Sigmoid colon (tissue), 7 donors: ENCODE data around the gene STX2. TPM values are rescaled to one million over a fixed set of nuclear protein-coding genes. Genes with fewer than 3 reads are reported as not detected.
"Not testable (repeated sequence)": the region's sequence is repeated elsewhere in the genome, so short reads cannot be mapped to it uniquely, and the experiment has no call there.

Experiments used
- DNase-seq: peaks from one replicate; pipeline ENCODE4 v3.0.0-alpha.2; 2019
- H3K27ac ChIP-seq, 4 donors: fragments of 200-600 bp; sonication (generic); one replicate each; pipeline ENCODE4 v1.5.1; 2016 to 2019; ENCODE audit warnings: mild to moderate bottlenecking in 1 of 4
- H3K27me3 ChIP-seq, 3 donors: fragments of 200-600 bp; sonication (generic); one replicate each; pipeline ENCODE4 v1.5.1; 2019; ENCODE audit warnings: mild to moderate bottlenecking in 1 of 3
- H3K36me3 ChIP-seq, 4 donors: fragments of 200-600 bp; sonication (generic); one replicate each; pipeline ENCODE4 v1.5.1; 2016 to 2019
- H3K4me1 ChIP-seq, 4 donors: fragments of 200-600 bp; sonication (generic); one replicate each; pipeline ENCODE4 v1.5.1; 2017 to 2019
- H3K4me3 ChIP-seq, 4 donors: fragments of 200-600 bp; sonication (generic); one replicate each; pipeline ENCODE4 v1.5.1; 2017 to 2019; ENCODE audit warnings: mild to moderate bottlenecking in 2 of 4, moderate library complexity in 1 of 4
- H3K9me3 ChIP-seq, 4 donors: fragments of 200-600 bp in 3 of 4; sonication (generic) in 3 of 4; one replicate each; pipeline versions ENCODE4 v1.5.1 to v1.6.1; 2013 to 2019
- EP300 ChIP-seq, 4 donors: sonication (generic); formaldehyde crosslinking; IDR thresholded peaks; one replicate each; pipeline ENCODE4 v1.6.1; 2017; ENCODE audit warnings: antibody characterized with exemption in 4 of 4
- POLR2A ChIP-seq, 2 donors: fragments of 450-650 bp; IDR thresholded peaks; one replicate each; pipeline ENCODE4 v1.6.1; 2016; ENCODE audit warnings: antibody characterized with exemption in 2 of 2, mild to moderate bottlenecking in 2 of 2, moderate library complexity in 2 of 2
- POLR2AphosphoS5 ChIP-seq, 4 donors: sonication (generic); formaldehyde crosslinking; IDR thresholded peaks; one replicate each; pipeline ENCODE4 v1.6.1; 2017; ENCODE audit warnings: antibody characterized with exemption in 4 of 4
- WGBS, 2 donors: extraction: QIAGEN DNeasy Blood & Tissue Kit; methylation state at CpG; one replicate each; pipeline ENCODE4 v1.1.7; 2013; 5-methylcytosine and 5-hydroxymethylcytosine counted together
- intact Hi-C: fragments of 100-400 bp; cut with DNase I; formaldehyde crosslinking; loops from one replicate; pipeline ENCODE4 v1.15.1; 2023
- polyA plus RNA-seq, 3 donors: library from polyadenylated mRNA; stranded (reverse); fragments of 200-250 nt; gene quantifications; one replicate each; pipeline ENCODE4 v1.2.3, GENCODE V29; 2013
- total RNA-seq, 4 donors: library from RNA; depleted of rRNA; stranded (reverse); fragments of >200 nt; gene quantifications; one replicate each; pipeline ENCODE4 v1.1.0, GENCODE V29; 2016
- TF ChIP-seq, protein P1 (sequence below), 4 experiments: fragments of 450-650 bp in 3 of 4; fragments of 200-600 bp in 1 of 4; IDR thresholded peaks; one replicate each; pipeline ENCODE4 v1.5.1; 2016 to 2019; ENCODE audit warnings: antibody characterized with exemption in 4 of 4, mild to moderate bottlenecking in 3 of 4, moderate library complexity in 2 of 4
- donor health status: healthy with polysubstance abuse.
- donor health status: Bipolar disorder and iron deficiency.
- donor health status: healthy.

Gene STX2
- total and polyA plus RNA-seq, 7 donors, result 2.8 to 61.2 (median 39.2) TPM

- Histone ChIP-seq H3K27me3 (peaks cover 0 to 19% (median 0%) of the 10 kb centered on the region in 3 donors), H3K36me3 (no peaks in the 10 kb centered on the region), H3K4me1 (peaks cover 0 to 5% (median 2%) of the 10 kb centered on the region in 4 donors), H3K27ac (no peak overlapping the region), H3K4me3 (no peak overlapping the region), H3K9me3 (peaks cover 0 to 4% (median 0%) of the 10 kb centered on the region in 4 donors)
- TF ChIP-seq POLR2A (IDR thresholded peaks at IDR 0.05) (no peak), POLR2AphosphoS5 (IDR thresholded peaks at IDR 0.05) (no peak), EP300 (IDR thresholded peaks at IDR 0.05) (no peak)
- TF ChIP-seq, protein P1, sequence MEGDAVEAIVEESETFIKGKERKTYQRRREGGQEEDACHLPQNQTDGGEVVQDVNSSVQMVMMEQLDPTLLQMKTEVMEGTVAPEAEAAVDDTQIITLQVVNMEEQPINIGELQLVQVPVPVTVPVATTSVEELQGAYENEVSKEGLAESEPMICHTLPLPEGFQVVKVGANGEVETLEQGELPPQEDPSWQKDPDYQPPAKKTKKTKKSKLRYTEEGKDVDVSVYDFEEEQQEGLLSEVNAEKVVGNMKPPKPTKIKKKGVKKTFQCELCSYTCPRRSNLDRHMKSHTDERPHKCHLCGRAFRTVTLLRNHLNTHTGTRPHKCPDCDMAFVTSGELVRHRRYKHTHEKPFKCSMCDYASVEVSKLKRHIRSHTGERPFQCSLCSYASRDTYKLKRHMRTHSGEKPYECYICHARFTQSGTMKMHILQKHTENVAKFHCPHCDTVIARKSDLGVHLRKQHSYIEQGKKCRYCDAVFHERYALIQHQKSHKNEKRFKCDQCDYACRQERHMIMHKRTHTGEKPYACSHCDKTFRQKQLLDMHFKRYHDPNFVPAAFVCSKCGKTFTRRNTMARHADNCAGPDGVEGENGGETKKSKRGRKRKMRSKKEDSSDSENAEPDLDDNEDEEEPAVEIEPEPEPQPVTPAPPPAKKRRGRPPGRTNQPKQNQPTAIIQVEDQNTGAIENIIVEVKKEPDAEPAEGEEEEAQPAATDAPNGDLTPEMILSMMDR (IDR thresholded peaks at IDR 0.05), result no peak
- 41 to 65% methylated on average over 20 of the region's 20 CpGs for WGBS, 2 donors
- peak; percentile 35 for DNase-seq
- intact Hi-C loops, result no loop called here
Observed at GRCh38 chr12:130752692-130753230, 86.3 kb downstream of the STX2 start.

- intact Hi-C loops, H3K36me3 ChIP-seq, H3K4me1 ChIP-seq, H3K9me3 ChIP-seq, H3K27ac ChIP-seq, H3K4me3 ChIP-seq, DNase-seq: not testable (repeated sequence)
- peaks cover 0 to 19% (median 0%) of the 10 kb centered on the region in 3 donors for H3K27me3 ChIP-seq
- 92% methylated on average over 11 of the region's 11 CpGs for WGBS, 2 donors
Observed at GRCh38 chr12:130752037-130752436, 87.0 kb downstream of the STX2 start.

DNA sequence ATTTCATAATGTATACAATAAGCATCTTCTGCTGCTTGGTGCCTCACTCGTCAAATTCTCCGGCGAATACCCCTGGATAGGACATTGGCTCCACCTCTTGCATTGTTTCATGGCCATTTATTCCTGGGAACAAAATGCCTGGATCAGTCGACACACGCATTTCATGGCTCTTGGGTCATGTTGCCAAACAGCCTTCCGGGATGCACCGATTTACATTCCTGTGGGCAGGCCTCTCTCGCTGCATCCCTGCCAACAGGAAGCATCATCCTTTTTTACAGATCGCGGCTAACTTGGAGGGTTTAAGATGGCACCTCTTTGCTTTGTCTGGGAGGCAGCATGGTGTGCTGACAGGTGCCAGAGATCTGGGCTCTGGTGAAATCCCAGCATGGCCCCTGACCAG is 90.3 kb downstream of the STX2 start:
- DNase-seq, result no peak
- H3K9me3 ChIP-seq, result no peaks in the 10 kb centered on the region
- intact Hi-C loops, result loop anchor here (10.0 kb wide), 1 partner anchor 704 kb away; no protein-coding TSS in a partner anchor
- peaks cover 0 to 13% (median 0%) of the 10 kb centered on the region in 3 donors for H3K27me3 ChIP-seq
- H3K27ac ChIP-seq, result no peak overlapping the region
- 57 to 64% methylated on average over 10 of the region's 10 CpGs for WGBS, 2 donors
- TF ChIP-seq POLR2A (IDR thresholded peaks at IDR 0.05), result no peak
- TF ChIP-seq POLR2AphosphoS5 (IDR thresholded peaks at IDR 0.05), result no peak
- no peak for TF ChIP-seq EP300 (IDR thresholded peaks at IDR 0.05)
- TF ChIP-seq, protein P1 (IDR thresholded peaks at IDR 0.05), result no peak
- H3K4me1 ChIP-seq, result peaks cover 0 to 6% (median 2%) of the 10 kb centered on the region in 4 donors
- no peaks in the 10 kb centered on the region for H3K36me3 ChIP-seq
- no peak overlapping the region for H3K4me3 ChIP-seq

- no peak for TF ChIP-seq EP300 (IDR thresholded peaks at IDR 0.05)
- TF ChIP-seq, protein P1 (IDR thresholded peaks at IDR 0.05), result peak in 3 of 4 experiments; percentile 50 to 77 (median 60)
- WGBS, 2 donors, result 5 to 8% methylated on average over 13 of the region's 13 CpGs
- no peaks in the 10 kb centered on the region for H3K36me3 ChIP-seq
- intact Hi-C loops, result loop anchor here (10.0 kb wide), 1 partner anchor 703 kb away; no protein-coding TSS in a partner anchor
- H3K4me1 ChIP-seq, result peaks cover 0 to 6% (median 2%) of the 10 kb centered on the region in 4 donors
- H3K27ac ChIP-seq, result no peak overlapping the region
- peak; percentile 76 for DNase-seq
- H3K27me3 ChIP-seq, result peaks cover 0 to 11% (median 0%) of the 10 kb centered on the region in 3 donors
- no peak overlapping the region for H3K4me3 ChIP-seq
- H3K9me3 ChIP-seq, result no peaks in the 10 kb centered on the region
Observed at GRCh38 chr12:130747867-130748740, 90.9 kb downstream of the STX2 start.

GRCh38 chr12:130746546-130746945 is 92.5 kb downstream of the STX2 start:
- H3K9me3 ChIP-seq, result no peaks in the 10 kb centered on the region
- peaks cover 0 to 6% (median 0%) of the 10 kb centered on the region in 3 donors for H3K27me3 ChIP-seq
- WGBS, 2 donors, result 53 to 78% methylated on average over 9 of the region's 9 CpGs
- TF ChIP-seq, protein P1 (IDR thresholded peaks at IDR 0.05), result no peak
- no peak for TF ChIP-seq POLR2AphosphoS5 (IDR thresholded peaks at IDR 0.05)
- no peak for TF ChIP-seq POLR2A (IDR thresholded peaks at IDR 0.05)
- TF ChIP-seq EP300 (IDR thresholded peaks at IDR 0.05), result no peak
- no peak overlapping the region for H3K4me3 ChIP-seq
- peaks cover 0 to 6% (median 2%) of the 10 kb centered on the region in 4 donors for H3K4me1 ChIP-seq
- H3K36me3 ChIP-seq, result no peaks in the 10 kb centered on the region
- no peak overlapping the region for H3K27ac ChIP-seq
- intact Hi-C loops, result loop anchor here (10.0 kb wide), 1 partner anchor 702 kb away; no protein-coding TSS in a partner anchor
- no peak for DNase-seq
